Measurements from ENCODE around the gene SLC30A3.

GRCh38 chr2:27204566-27204965 lies 58.3 kb downstream of the SLC30A3 start:
- TF ChIP-seq TARDBP (IDR thresholded peaks at IDR 0.05) (no peak), SP1 (IDR thresholded peaks at IDR 0.05) (no peak), FOXM1 (IDR thresholded peaks at IDR 0.05; ENCODE audit: borderline replicate concordance) (no peak), BHLHE40 (IDR thresholded peaks at IDR 0.05; ENCODE audit: borderline replicate concordance) (no peak), ELF4 (IDR thresholded peaks at IDR 0.05) (no peak), SUZ12 (IDR thresholded peaks at IDR 0.05) (no peak), FOXA1 (IDR thresholded peaks at IDR 0.05) (no peak), L3MBTL2 (conservative IDR thresholded peaks at IDR 0.05) (no peak), ARNT (IDR thresholded peaks at IDR 0.05) (no peak), NFRKB (IDR thresholded peaks at IDR 0.05) (no peak), HDGF (IDR thresholded peaks at IDR 0.05; ENCODE audit: borderline replicate concordance) (no peak), PKNOX1 (IDR thresholded peaks at IDR 0.05) (no peak), LEF1 (IDR thresholded peaks at IDR 0.05; ENCODE audit: borderline replicate concordance) (no peak)

Data from HEK293T (cell line).